HepG2 (cell line): ENCODE measurements around the gene SF3A2. TPM values are rescaled to one million over a fixed set of nuclear protein-coding genes. Genes with fewer than 3 reads are reported as not detected.

Experiments used
- CCDC6 ChIP-seq: sonication (generic); formaldehyde crosslinking; IDR thresholded peaks from 2 replicates; pipeline ENCODE4 v1.8.1; 2022; ENCODE audit warnings: mild to moderate bottlenecking, missing genetic modification reagents, moderate library complexity
- GPBP1L1 ChIP-seq: sonication (generic); formaldehyde crosslinking; IDR thresholded peaks from 2 replicates; pipeline ENCODE4 v1.5.0; 2020; ENCODE audit warnings: mild to moderate bottlenecking, missing genetic modification reagents
- HIC2 ChIP-seq: sonication (generic); formaldehyde crosslinking; IDR thresholded peaks from 2 replicates; pipeline ENCODE4 v1.9.0; 2022; ENCODE audit warnings: low read depth, missing genetic modification reagents
- HNF4G ChIP-seq, 2 experiments: sonication (generic) in 1 of 2; formaldehyde crosslinking in 1 of 2; IDR thresholded peaks; 2 replicates each; pipeline versions ENCODE4 v1.4.0 to v1.6.1; 2011 to 2020; ENCODE audit warnings: borderline replicate concordance in 2 of 2, low read depth in 2 of 2, mild to moderate bottlenecking in 2 of 2, low read length in 1 of 2, missing genetic modification reagents in 1 of 2, moderate library complexity in 1 of 2
- IKZF1 ChIP-seq: fragments of 450-650 bp; IDR thresholded peaks from 2 replicates; pipeline ENCODE4 v1.7.1; 2016
- KAT2B ChIP-seq: fragments of 150-350 bp; IDR thresholded peaks from 2 replicates; pipeline ENCODE4 v1.6.1; 2014; ENCODE audit warnings: low read depth, low read length, borderline replicate concordance
- KAT7 ChIP-seq: IDR thresholded peaks from 2 replicates; pipeline ENCODE4 v1.6.1; 2018; ENCODE audit warnings: borderline replicate concordance, missing compliant biosample characterization
- KDM3A ChIP-seq: IDR thresholded peaks from 2 replicates; pipeline ENCODE4 v1.6.1; 2018; ENCODE audit warnings: low read depth, missing compliant biosample characterization
- MBNL3 ChIP-seq: fragments of 250-450 bp; sonication (Bioruptor Pico); conservative IDR thresholded peaks from 2 replicates; pipeline ENCODE4 v1.8.0; 2022; ENCODE audit warnings: mild to moderate bottlenecking, inconsistent platforms
- STAG1 ChIP-seq: sonication (generic); formaldehyde crosslinking; IDR thresholded peaks from 2 replicates; pipeline ENCODE4 v1.4.0; 2020; ENCODE audit warnings: missing genetic modification reagents
- THAP11 ChIP-seq: IDR thresholded peaks from 2 replicates; pipeline ENCODE4 v1.6.1; 2016; ENCODE audit warnings: missing biosample characterization, missing genetic modification reagents
- THYN1 ChIP-seq: sonication (generic); formaldehyde crosslinking; IDR thresholded peaks from 2 replicates; pipeline ENCODE4 v1.8.1; 2023; ENCODE audit warnings: low read depth, mild to moderate bottlenecking, moderate library complexity, missing genetic modification reagents, borderline replicate concordance
- U2AF2 ChIP-seq: fragments of 200-400 bp; formaldehyde crosslinking; IDR thresholded peaks from 2 replicates; pipeline ENCODE4 v1.6.1; 2017; ENCODE audit warnings: low read depth, mild to moderate bottlenecking, low read length
- XRCC5 ChIP-seq: fragments of 200-400 bp; formaldehyde crosslinking; optimal IDR thresholded peaks from 2 replicates; pipeline ENCODE3; 2017; ENCODE audit warnings: mild to moderate bottlenecking, low read length
- ZBTB34 ChIP-seq: sonication (generic); formaldehyde crosslinking; IDR thresholded peaks from 2 replicates; pipeline ENCODE4 v1.8.0; 2022; ENCODE audit warnings: mild to moderate bottlenecking, missing genetic modification reagents
- ZBTB7A ChIP-seq: sonication (generic); formaldehyde crosslinking; IDR thresholded peaks from 2 replicates; pipeline ENCODE4 v1.8.0; 2022; ENCODE audit warnings: mild to moderate bottlenecking, missing genetic modification reagents
- ZNF260 ChIP-seq: sonication (generic); formaldehyde crosslinking; IDR thresholded peaks from 2 replicates; pipeline ENCODE4 v1.4.0; 2020; ENCODE audit warnings: missing genetic modification reagents, low read depth, mild to moderate bottlenecking, borderline replicate concordance
- ZNF460 ChIP-seq: sonication (generic); formaldehyde crosslinking; IDR thresholded peaks from 2 replicates; pipeline ENCODE4 v1.5.1; 2020; ENCODE audit warnings: missing genetic modification reagents, mild to moderate bottlenecking, borderline replicate concordance
- ZNF567 ChIP-seq: sonication (generic); formaldehyde crosslinking; IDR thresholded peaks from 2 replicates; pipeline ENCODE4 v1.8.1; 2023; ENCODE audit warnings: mild to moderate bottlenecking, missing genetic modification reagents, borderline replicate concordance
- ZNF703 ChIP-seq: sonication (generic); formaldehyde crosslinking; IDR thresholded peaks from 2 replicates; pipeline ENCODE4 v1.5.1; 2020; ENCODE audit warnings: missing genetic modification reagents, mild to moderate bottlenecking, moderate library complexity, borderline replicate concordance
- ZNF713 ChIP-seq: sonication (generic); formaldehyde crosslinking; IDR thresholded peaks from 2 replicates; pipeline ENCODE4 v1.4.0; 2020; ENCODE audit warnings: mild to moderate bottlenecking, missing genetic modification reagents
- polyA plus RNA-seq, 8 experiments: library from polyadenylated mRNA; depleted of rRNA in 3 of 8; stranded (reverse) in 7 of 8; unstranded in 1 of 8; fragments of >200 nt; fragmentation: Illumina TruSeq in 4 of 8; extraction: Trizol in 4 of 8; gene quantifications; 2 replicates each; pipeline versions ENCODE4 v1.2.1 to v1.2.3, GENCODE V29; 2011 to 2016; ENCODE audit warnings: low read depth in 4 of 8, missing spikeins in 1 of 8, mixed read lengths in 1 of 8; ENCODE audit not compliant: insufficient read depth in 1 of 8
- total RNA-seq, 5 experiments: library from RNA; depleted of rRNA; stranded (reverse); fragments of >200 nt; fragmentation: Illumina TruSeq; extraction: Trizol; gene quantifications; 2 replicates each; pipeline ENCODE4 v1.2.3, GENCODE V29; 2016; ENCODE audit warnings: low read depth in 1 of 5

The SF3A2 gene
- total and polyA plus RNA-seq, 2 of the 13 experiments (the other 11 are each of a cell fraction or from before 2014, with no cell fraction given): 8.6 to 8.8 TPM

- 0 out of 2 replicates have a peak, but pooled peaks have one; percentile 1 for TF ChIP-seq ZNF260 (CRISPR knock-in tag)
- peak; percentile 74 for TF ChIP-seq HIC2 (CRISPR knock-in tag)
- peak; percentile 58 for TF ChIP-seq XRCC5
- no peak for TF ChIP-seq ZNF713
- TF ChIP-seq THYN1 (CRISPR knock-in tag): no peak
- no peak for TF ChIP-seq CCDC6 (CRISPR knock-in tag)
- TF ChIP-seq ZNF460 (CRISPR knock-in tag): no peak
- TF ChIP-seq ZNF703 (CRISPR knock-in tag): no peak
- TF ChIP-seq GPBP1L1 (CRISPR knock-in tag): no peak
- TF ChIP-seq THAP11 (CRISPR knock-in tag): peak; percentile 32; the same call in 1 of the 2 replicates
- no peak for TF ChIP-seq IKZF1
- no peak for TF ChIP-seq ZBTB7A (CRISPR knock-in tag)
- no peak for TF ChIP-seq ZNF567
- TF ChIP-seq KDM3A (CRISPR knock-in tag): no peak
- TF ChIP-seq STAG1 (CRISPR knock-in tag): no peak; the same call in 1 of the 2 replicates
- peak; percentile 56; the same call in 1 of the 2 replicates for TF ChIP-seq ZBTB34 (CRISPR knock-in tag)
- peak; percentile 31; the same call in 1 of the 2 replicates for TF ChIP-seq HNF4G (IDR thresholded peaks at IDR 0.05; ENCODE audit: borderline replicate concordance, low read depth, low read length)
- no peak for TF ChIP-seq HNF4G (CRISPR knock-in tag; IDR thresholded peaks at IDR 0.05; ENCODE audit: borderline replicate concordance, low read depth)
- no peak for TF ChIP-seq KAT2B
- TF ChIP-seq U2AF2: no peak
- peak; percentile 57; the same call in 1 of the 2 replicates for TF ChIP-seq KAT7 (CRISPR knock-in tag)
- TF ChIP-seq MBNL3 (CRISPR knock-in tag): no peak
These were observed 1.1 kb upstream of the SF3A2 start (continued) for GRCh38 chr19:2235381-2236063.
